Measurements from ENCODE around the gene GTF3C2.

The GTF3C2 gene

DNA sequence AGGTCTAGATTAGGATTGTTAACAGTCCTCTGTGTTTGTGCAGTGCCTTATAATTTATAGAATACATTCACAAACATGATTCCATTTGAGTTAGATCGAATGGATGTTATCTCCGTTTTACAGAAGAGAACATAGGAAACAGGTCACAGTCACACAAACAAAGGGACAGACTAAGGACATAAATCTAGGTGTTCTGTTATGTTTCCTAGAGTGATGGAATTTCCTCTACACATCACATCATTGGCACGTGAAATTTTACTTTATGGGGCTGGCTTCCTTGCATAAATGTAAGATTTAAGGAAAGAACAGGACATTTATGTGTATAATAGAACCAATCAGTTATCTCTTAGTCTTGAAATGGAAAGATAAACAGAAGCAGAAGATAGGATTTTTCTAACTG, 68.0 kb downstream of the GTF3C2 start:
- Histone ChIP-seq H3K36me3 (ENCODE audit: control insufficient read depth, insufficient read depth, low read length) (no peaks in the 10 kb centered on the region), H3K4me3 (replicated peaks; ENCODE audit: low read depth, low read length) (no peak overlapping the region), H3K27me3 (replicated peaks; ENCODE audit: control insufficient read depth, insufficient read depth, low read length) (no peaks in the 10 kb centered on the region)
- DNase-seq (ENCODE audit: extremely low read depth, insufficient read length) = no peak
- TF ChIP-seq, protein P1, sequence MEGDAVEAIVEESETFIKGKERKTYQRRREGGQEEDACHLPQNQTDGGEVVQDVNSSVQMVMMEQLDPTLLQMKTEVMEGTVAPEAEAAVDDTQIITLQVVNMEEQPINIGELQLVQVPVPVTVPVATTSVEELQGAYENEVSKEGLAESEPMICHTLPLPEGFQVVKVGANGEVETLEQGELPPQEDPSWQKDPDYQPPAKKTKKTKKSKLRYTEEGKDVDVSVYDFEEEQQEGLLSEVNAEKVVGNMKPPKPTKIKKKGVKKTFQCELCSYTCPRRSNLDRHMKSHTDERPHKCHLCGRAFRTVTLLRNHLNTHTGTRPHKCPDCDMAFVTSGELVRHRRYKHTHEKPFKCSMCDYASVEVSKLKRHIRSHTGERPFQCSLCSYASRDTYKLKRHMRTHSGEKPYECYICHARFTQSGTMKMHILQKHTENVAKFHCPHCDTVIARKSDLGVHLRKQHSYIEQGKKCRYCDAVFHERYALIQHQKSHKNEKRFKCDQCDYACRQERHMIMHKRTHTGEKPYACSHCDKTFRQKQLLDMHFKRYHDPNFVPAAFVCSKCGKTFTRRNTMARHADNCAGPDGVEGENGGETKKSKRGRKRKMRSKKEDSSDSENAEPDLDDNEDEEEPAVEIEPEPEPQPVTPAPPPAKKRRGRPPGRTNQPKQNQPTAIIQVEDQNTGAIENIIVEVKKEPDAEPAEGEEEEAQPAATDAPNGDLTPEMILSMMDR (IDR thresholded peaks at IDR 0.05; ENCODE audit: insufficient read depth, low read length, poor library complexity, severe bottlenecking) = no peak

GRCh38 chr2:27285481-27285880, 71.1 kb downstream of the GTF3C2 start:
- H3K36me3 ChIP-seq (ENCODE audit: control insufficient read depth, insufficient read depth, low read length) = no peaks in the 10 kb centered on the region
- DNase-seq (ENCODE audit: extremely low read depth, insufficient read length) = no peak
- TF ChIP-seq, protein P1 (IDR thresholded peaks at IDR 0.05; ENCODE audit: insufficient read depth, low read length, poor library complexity, severe bottlenecking) = no peak
- peaks cover 3% of the 10 kb centered on the region for H3K27me3 ChIP-seq (replicated peaks; ENCODE audit: control insufficient read depth, insufficient read depth, low read length)
- H3K4me3 ChIP-seq (replicated peaks; ENCODE audit: low read depth, low read length) = no peak overlapping the region

- peaks cover 3% of the 10 kb centered on the region for H3K27me3 ChIP-seq (replicated peaks; ENCODE audit: control insufficient read depth, insufficient read depth, low read length)
- H3K36me3 ChIP-seq (ENCODE audit: control insufficient read depth, insufficient read depth, low read length) = no peaks in the 10 kb centered on the region
- TF ChIP-seq, protein P1 (IDR thresholded peaks at IDR 0.05; ENCODE audit: insufficient read depth, low read length, poor library complexity, severe bottlenecking) = no peak
- no peak overlapping the region for H3K4me3 ChIP-seq (replicated peaks; ENCODE audit: low read depth, low read length)
- no peak for DNase-seq (ENCODE audit: extremely low read depth, insufficient read length)
Observed at GRCh38 chr2:27284996-27285395, 71.6 kb downstream of the GTF3C2 start.

DNA sequence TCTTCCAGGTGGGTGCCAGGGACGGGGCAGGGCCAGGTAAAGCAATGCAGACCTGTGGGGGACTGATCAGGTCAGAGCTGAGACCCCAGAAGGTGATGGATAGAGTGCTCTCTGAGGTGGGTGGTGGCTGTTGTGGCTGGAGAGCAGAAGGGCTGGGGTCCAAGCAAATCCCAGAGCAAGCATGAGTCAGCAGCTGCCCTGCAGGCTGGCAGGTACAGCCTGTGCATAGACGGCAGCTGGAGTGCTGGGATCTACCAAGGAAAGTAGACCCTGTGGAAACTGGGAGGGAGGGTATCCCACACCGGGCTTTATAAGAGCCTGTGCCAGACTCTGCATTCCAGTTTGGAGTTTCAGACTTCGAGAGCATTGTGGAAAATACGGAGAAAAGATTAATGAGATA, 73.7 kb downstream of the GTF3C2 start:
- DNase-seq (ENCODE audit: extremely low read depth, insufficient read length) = no peak
- H3K27me3 ChIP-seq (replicated peaks; ENCODE audit: control insufficient read depth, insufficient read depth, low read length) = peaks cover 3% of the 10 kb centered on the region
- H3K36me3 ChIP-seq (ENCODE audit: control insufficient read depth, insufficient read depth, low read length) = no peaks in the 10 kb centered on the region
- no peak overlapping the region for H3K4me3 ChIP-seq (replicated peaks; ENCODE audit: low read depth, low read length)
- TF ChIP-seq, protein P1 (IDR thresholded peaks at IDR 0.05; ENCODE audit: insufficient read depth, low read length, poor library complexity, severe bottlenecking) = no peak

GRCh38 chr2:27281855-27282559, 74.6 kb downstream of the GTF3C2 start, which contains the start of gene TRIM54:
Gene TRIM54 (plus strand): TSS chr2:27282429. CDS start chr2:27282732, 303 bp downstream.
- TF ChIP-seq, protein P1 (IDR thresholded peaks at IDR 0.05; ENCODE audit: insufficient read depth, low read length, poor library complexity, severe bottlenecking) = no peak
- H3K27me3 ChIP-seq (replicated peaks; ENCODE audit: control insufficient read depth, insufficient read depth, low read length) = peaks cover 3% of the 10 kb centered on the region
- no peaks in the 10 kb centered on the region for H3K36me3 ChIP-seq (ENCODE audit: control insufficient read depth, insufficient read depth, low read length)
- no peak within 1 kb of the TSS for H3K4me3 ChIP-seq (replicated peaks; ENCODE audit: low read depth, low read length)
- no peak for DNase-seq (ENCODE audit: extremely low read depth, insufficient read length)
